Choroid plexus epithelial cell (primary cell): ENCODE data around the gene CERS4.

Source experiments
- DNase-seq: peaks from one replicate; pipeline ENCODE4 v3.0.0-alpha.2; 2010; ENCODE audit warnings: low read depth
- H3K4me3 ChIP-seq: 2 replicates; pipeline ENCODE4 v1.5.1; 2011; ENCODE audit warnings: low read depth, mild to moderate bottlenecking, control low read depth, low read length, moderate library complexity
- CTCF ChIP-seq: conservative IDR thresholded peaks from 2 replicates; pipeline ENCODE4 v1.5.1; 2011; ENCODE audit warnings: low read depth, mild to moderate bottlenecking, control low read depth, inconsistent platforms, low read length, moderate library complexity

CERS4 gene

GRCh38 chr19:8238251-8238650 lies 29.1 kb downstream of the CERS4 start:
- TF ChIP-seq CTCF, result no peak
- no peak for DNase-seq
- no peak overlapping the region for H3K4me3 ChIP-seq

GRCh38 chr19:8239528-8240273 lies 30.5 kb downstream of the CERS4 start:
- no peak for DNase-seq
- no peak for TF ChIP-seq CTCF
- H3K4me3 ChIP-seq, result no peak overlapping the region

GRCh38 chr19:8240274-8241229 lies 31.4 kb downstream of the CERS4 start:
- TF ChIP-seq CTCF, result no peak
- peak overlapping the region; percentile 18 for H3K4me3 ChIP-seq
- DNase-seq, result peak; percentile 97

- DNase-seq, result no peak
- no peak for TF ChIP-seq CTCF
- no peak overlapping the region for H3K4me3 ChIP-seq
Measured at GRCh38 chr19:8241646-8242045, 32.5 kb downstream of the CERS4 start.

GRCh38 chr19:8242211-8242821 lies 33.1 kb downstream of the CERS4 start:
- DNase-seq, result no peak
- no peak for TF ChIP-seq CTCF
- H3K4me3 ChIP-seq, result no peak overlapping the region

- no peak for TF ChIP-seq CTCF
- H3K4me3 ChIP-seq, result no peak overlapping the region
- no peak for DNase-seq
Measured at GRCh38 chr19:8243146-8243545, 34.0 kb downstream of the CERS4 start.
